Measurements from ENCODE around the gene EFNA1. TPM values are rescaled to one million over a fixed set of nuclear protein-coding genes. Genes with fewer than 3 reads are reported as not detected.

The EFNA1 gene
- total and polyA plus RNA-seq, 2 of the 13 experiments (the other 11 are each of a cell fraction or from before 2014, with no cell fraction given): 81.8 to 874 TPM

DNA sequence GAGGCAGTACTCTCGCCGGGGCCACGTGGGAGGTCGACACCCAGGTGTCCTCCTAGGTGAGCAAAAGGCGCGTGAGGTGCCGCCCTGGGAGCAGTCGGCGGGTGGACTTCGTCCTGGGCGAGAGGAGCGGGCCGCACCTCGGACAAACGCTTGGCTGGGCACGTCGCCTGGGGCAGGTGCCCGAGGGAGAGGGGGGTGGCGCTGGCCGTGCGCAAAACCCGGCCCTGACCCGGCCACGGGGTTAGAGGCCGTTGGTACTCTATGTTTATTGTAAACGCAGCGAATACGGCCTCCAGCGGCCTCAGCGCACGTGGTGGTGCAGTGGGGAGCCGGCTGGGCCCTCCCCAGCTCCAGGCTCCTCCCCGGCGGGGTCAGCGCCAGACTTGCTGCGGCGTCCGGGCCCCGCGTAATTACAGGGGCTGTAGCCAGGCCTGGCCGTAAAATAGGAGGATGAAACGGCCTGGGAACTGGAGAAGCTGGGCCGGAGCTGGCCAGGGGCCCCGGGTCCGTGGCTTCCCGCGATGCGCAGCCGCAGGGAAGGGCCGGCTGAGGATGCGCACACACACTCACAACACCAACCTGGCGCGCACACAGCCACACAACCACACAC is 1.6 kb upstream of the EFNA1 start (continued):
- TF ChIP-seq, protein P1, sequence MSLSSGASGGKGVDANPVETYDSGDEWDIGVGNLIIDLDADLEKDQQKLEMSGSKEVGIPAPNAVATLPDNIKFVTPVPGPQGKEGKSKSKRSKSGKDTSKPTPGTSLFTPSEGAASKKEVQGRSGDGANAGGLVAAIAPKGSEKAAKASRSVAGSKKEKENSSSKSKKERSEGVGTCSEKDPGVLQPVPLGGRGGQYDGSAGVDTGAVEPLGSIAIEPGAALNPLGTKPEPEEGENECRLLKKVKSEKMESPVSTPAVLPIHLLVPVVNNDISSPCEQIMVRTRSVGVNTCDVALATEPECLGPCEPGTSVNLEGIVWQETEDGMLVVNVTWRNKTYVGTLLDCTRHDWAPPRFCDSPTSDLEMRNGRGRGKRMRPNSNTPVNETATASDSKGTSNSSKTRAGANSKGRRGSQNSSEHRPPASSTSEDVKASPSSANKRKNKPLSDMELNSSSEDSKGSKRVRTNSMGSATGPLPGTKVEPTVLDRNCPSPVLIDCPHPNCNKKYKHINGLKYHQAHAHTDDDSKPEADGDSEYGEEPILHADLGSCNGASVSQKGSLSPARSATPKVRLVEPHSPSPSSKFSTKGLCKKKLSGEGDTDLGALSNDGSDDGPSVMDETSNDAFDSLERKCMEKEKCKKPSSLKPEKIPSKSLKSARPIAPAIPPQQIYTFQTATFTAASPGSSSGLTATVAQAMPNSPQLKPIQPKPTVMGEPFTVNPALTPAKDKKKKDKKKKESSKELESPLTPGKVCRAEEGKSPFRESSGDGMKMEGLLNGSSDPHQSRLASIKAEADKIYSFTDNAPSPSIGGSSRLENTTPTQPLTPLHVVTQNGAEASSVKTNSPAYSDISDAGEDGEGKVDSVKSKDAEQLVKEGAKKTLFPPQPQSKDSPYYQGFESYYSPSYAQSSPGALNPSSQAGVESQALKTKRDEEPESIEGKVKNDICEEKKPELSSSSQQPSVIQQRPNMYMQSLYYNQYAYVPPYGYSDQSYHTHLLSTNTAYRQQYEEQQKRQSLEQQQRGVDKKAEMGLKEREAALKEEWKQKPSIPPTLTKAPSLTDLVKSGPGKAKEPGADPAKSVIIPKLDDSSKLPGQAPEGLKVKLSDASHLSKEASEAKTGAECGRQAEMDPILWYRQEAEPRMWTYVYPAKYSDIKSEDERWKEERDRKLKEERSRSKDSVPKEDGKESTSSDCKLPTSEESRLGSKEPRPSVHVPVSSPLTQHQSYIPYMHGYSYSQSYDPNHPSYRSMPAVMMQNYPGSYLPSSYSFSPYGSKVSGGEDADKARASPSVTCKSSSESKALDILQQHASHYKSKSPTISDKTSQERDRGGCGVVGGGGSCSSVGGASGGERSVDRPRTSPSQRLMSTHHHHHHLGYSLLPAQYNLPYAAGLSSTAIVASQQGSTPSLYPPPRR (CRISPR knock-in tag; IDR thresholded peaks at IDR 0.05; ENCODE audit: borderline replicate concordance): peak; percentile 98
- TF ChIP-seq SYNCRIP (IDR thresholded peaks at IDR 0.05; ENCODE audit: insufficient read depth, low read depth, low read length): no peak
- peak; percentile 80 for TF ChIP-seq THAP11 (CRISPR knock-in tag; IDR thresholded peaks at IDR 0.05)
- peak; percentile 62 for TF ChIP-seq ZNF510 (CRISPR knock-in tag; IDR thresholded peaks at IDR 0.05; ENCODE audit: low read depth)
- TF ChIP-seq ZNF619 (CRISPR knock-in tag; IDR thresholded peaks at IDR 0.05): peak; percentile 83; the same call in 1 of the 2 replicates
- TF ChIP-seq SRSF4 (IDR thresholded peaks at IDR 0.05; ENCODE audit: low read depth, low read length, poor library complexity, severe bottlenecking): no peak
- TF ChIP-seq PRPF4 (IDR thresholded peaks at IDR 0.05; ENCODE audit: low read depth, low read length, poor library complexity, severe bottlenecking): no peak
- TF ChIP-seq ZNF782 (CRISPR knock-in tag; IDR thresholded peaks at IDR 0.05; ENCODE audit: borderline replicate concordance): peak; percentile 87
- peak; percentile 86; the same call in 1 of the 2 replicates for TF ChIP-seq FOXK2 (IDR thresholded peaks at IDR 0.05)
- TF ChIP-seq, protein P2, sequence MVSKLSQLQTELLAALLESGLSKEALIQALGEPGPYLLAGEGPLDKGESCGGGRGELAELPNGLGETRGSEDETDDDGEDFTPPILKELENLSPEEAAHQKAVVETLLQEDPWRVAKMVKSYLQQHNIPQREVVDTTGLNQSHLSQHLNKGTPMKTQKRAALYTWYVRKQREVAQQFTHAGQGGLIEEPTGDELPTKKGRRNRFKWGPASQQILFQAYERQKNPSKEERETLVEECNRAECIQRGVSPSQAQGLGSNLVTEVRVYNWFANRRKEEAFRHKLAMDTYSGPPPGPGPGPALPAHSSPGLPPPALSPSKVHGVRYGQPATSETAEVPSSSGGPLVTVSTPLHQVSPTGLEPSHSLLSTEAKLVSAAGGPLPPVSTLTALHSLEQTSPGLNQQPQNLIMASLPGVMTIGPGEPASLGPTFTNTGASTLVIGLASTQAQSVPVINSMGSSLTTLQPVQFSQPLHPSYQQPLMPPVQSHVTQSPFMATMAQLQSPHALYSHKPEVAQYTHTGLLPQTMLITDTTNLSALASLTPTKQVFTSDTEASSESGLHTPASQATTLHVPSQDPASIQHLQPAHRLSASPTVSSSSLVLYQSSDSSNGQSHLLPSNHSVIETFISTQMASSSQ (IDR thresholded peaks at IDR 0.05; ENCODE audit: low read depth): no peak
- TF ChIP-seq, protein P2 (CRISPR knock-in tag; IDR thresholded peaks at IDR 0.05; ENCODE audit: borderline replicate concordance): peak; percentile 90
- TF ChIP-seq TOE1 (CRISPR knock-in tag; IDR thresholded peaks at IDR 0.05): peak; percentile 82; the same call in 1 of the 2 replicates
- no peak for TF ChIP-seq ADNP (CRISPR knock-in tag; IDR thresholded peaks at IDR 0.05)
- no peak for TF ChIP-seq FOXP1 (IDR thresholded peaks at IDR 0.05)
- peak; percentile 95 for TF ChIP-seq FOXP1 (CRISPR knock-in tag; IDR thresholded peaks at IDR 0.05)
- TF ChIP-seq POLR2AphosphoS2 (IDR thresholded peaks at IDR 0.05; ENCODE audit: low read depth, low read length): no peak
- TF ChIP-seq, protein P3, sequence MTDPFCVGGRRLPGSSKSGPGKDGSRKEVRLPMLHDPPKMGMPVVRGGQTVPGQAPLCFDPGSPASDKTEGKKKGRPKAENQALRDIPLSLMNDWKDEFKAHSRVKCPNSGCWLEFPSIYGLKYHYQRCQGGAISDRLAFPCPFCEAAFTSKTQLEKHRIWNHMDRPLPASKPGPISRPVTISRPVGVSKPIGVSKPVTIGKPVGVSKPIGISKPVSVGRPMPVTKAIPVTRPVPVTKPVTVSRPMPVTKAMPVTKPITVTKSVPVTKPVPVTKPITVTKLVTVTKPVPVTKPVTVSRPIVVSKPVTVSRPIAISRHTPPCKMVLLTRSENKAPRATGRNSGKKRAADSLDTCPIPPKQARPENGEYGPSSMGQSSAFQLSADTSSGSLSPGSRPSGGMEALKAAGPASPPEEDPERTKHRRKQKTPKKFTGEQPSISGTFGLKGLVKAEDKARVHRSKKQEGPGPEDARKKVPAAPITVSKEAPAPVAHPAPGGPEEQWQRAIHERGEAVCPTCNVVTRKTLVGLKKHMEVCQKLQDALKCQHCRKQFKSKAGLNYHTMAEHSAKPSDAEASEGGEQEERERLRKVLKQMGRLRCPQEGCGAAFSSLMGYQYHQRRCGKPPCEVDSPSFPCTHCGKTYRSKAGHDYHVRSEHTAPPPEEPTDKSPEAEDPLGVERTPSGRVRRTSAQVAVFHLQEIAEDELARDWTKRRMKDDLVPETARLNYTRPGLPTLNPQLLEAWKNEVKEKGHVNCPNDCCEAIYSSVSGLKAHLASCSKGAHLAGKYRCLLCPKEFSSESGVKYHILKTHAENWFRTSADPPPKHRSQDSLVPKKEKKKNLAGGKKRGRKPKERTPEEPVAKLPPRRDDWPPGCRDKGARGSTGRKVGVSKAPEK (CRISPR knock-in tag; IDR thresholded peaks at IDR 0.05; ENCODE audit: borderline replicate concordance): no peak
- peak; percentile 81 for TF ChIP-seq TBL1XR1 (IDR thresholded peaks at IDR 0.05; ENCODE audit: borderline replicate concordance, low read length, partially characterized antibody)
- no peak for TF ChIP-seq FOSL1 (CRISPR knock-in tag; IDR thresholded peaks at IDR 0.05; ENCODE audit: borderline replicate concordance)

Data from HepG2 (cell line).